ENCODE measurements around the gene HK3.
"Not testable (repeated sequence)": the region's sequence is repeated elsewhere in the genome, so short reads cannot be mapped to it uniquely, and the experiment has no call there.

The HK3 gene

GRCh38 chr5:176881021-176881749 lies 18.0 kb downstream of the HK3 start:
- DNase-seq: no peak

- no peak for DNase-seq
Measured at GRCh38 chr5:176880366-176881020, 18.7 kb downstream of the HK3 start.

GRCh38 chr5:176879663-176880361 lies 19.3 kb downstream of the HK3 start:
- no peak for DNase-seq

GRCh38 chr5:176878906-176879662 lies 20.1 kb downstream of the HK3 start:
- DNase-seq: no peak

- no peak for DNase-seq
Measured at GRCh38 chr5:176878463-176878862, 20.7 kb downstream of the HK3 start.

- DNase-seq: peak; percentile 25
Measured at GRCh38 chr5:176877793-176878331, 21.3 kb downstream of the HK3 start.

- no peak for DNase-seq
Measured at GRCh38 chr5:176876506-176877431, 22.4 kb downstream of the HK3 start.

- DNase-seq: no peak
Measured at GRCh38 chr5:176875783-176876505, 23.2 kb downstream of the HK3 start.

- DNase-seq: no peak
Measured at GRCh38 chr5:176875014-176875550, 24.1 kb downstream of the HK3 start.

GRCh38 chr5:176874198-176874780 lies 24.9 kb downstream of the HK3 start:
- DNase-seq: no peak

GRCh38 chr5:176873541-176874172 lies 25.5 kb downstream of the HK3 start:
- no peak for DNase-seq

- DNase-seq: not testable (repeated sequence)
Measured at GRCh38 chr5:176873011-176873410, 26.1 kb downstream of the HK3 start.

- DNase-seq: not testable (repeated sequence)
Measured at GRCh38 chr5:176872586-176872985, 26.6 kb downstream of the HK3 start.

GRCh38 chr5:176870644-176871043 lies 28.5 kb downstream of the HK3 start:
- not testable (repeated sequence) for DNase-seq

- DNase-seq: no peak
Measured at GRCh38 chr5:176870110-176870591, 29.0 kb downstream of the HK3 start.

GRCh38 chr5:176869501-176870109 lies 29.5 kb downstream of the HK3 start:
- DNase-seq: no peak

- DNase-seq: no peak
Measured at GRCh38 chr5:176868731-176869130, 30.4 kb downstream of the HK3 start.

- no peak for DNase-seq
Measured at GRCh38 chr5:176868126-176868525, 31.0 kb downstream of the HK3 start.

- no peak for DNase-seq
Measured at GRCh38 chr5:176866707-176867310, 32.3 kb downstream of the HK3 start.
